Nephron (organoid): ENCODE measurements around the gene DUSP18.
"Not testable (repeated sequence)": the region's sequence is repeated elsewhere in the genome, so short reads cannot be mapped to it uniquely, and the experiment has no call there.

Source experiments
- H3K27ac Mint-ChIP-seq, 3 experiments: 2 replicates each; pipeline ENCODE4 v1.8.0; 2020; ENCODE audit warnings: mixed read lengths in 3 of 3, mild to moderate bottlenecking in 2 of 3, moderate library complexity in 1 of 3
- H3K27me3 Mint-ChIP-seq: 2 replicates; pipeline ENCODE4 v1.8.0; 2021; ENCODE audit warnings: low read depth, mild to moderate bottlenecking, moderate library complexity, mixed read lengths
- H3K36me3 Mint-ChIP-seq: 2 replicates; pipeline ENCODE4 v1.8.0; 2020; ENCODE audit warnings: low read depth, mixed read lengths
- H3K4me1 Mint-ChIP-seq: 2 replicates; pipeline ENCODE4 v1.8.0; 2020; ENCODE audit warnings: mixed read lengths
- H3K4me3 Mint-ChIP-seq, 3 experiments: 2 replicates each; pipeline ENCODE4 v1.8.0; 2020; ENCODE audit warnings: mild to moderate bottlenecking in 3 of 3, mixed read lengths in 3 of 3, moderate library complexity in 2 of 3
- H3K9me3 Mint-ChIP-seq: 2 replicates; pipeline ENCODE4 v1.8.0; 2020; ENCODE audit warnings: mixed read lengths
- CTCF ChIP-seq, 3 experiments: fragments of 200-600 bp; sonication (generic); IDR thresholded peaks; one replicate each; pipeline ENCODE4 v1.5.0; 2021; ENCODE audit warnings: antibody characterized with exemption in 3 of 3; ENCODE audit not compliant: unreplicated experiment in 3 of 3

Gene DUSP18

GRCh38 chr22:30667494-30668385 lies at the start of gene DUSP18:
DUSP18 (minus strand) TSS chr22:30667875; CDS start chr22:30664003, 3,872 bp downstream.
- Mint-ChIP-seq H3K4me3 (peak within 1 kb of the TSS; percentile 90 to 97 (median 95)), H3K4me1 (peaks cover 9% of the 10 kb centered on the region), H3K27me3 (peaks cover 32% of the 10 kb centered on the region), H3K36me3 (peaks cover 8% of the 10 kb centered on the region), H3K9me3 (no peaks in the 10 kb centered on the region), H3K27ac (peak within 1 kb of the TSS in 2 of 3 experiments; percentile 35 to 41)
- peak; percentile 26 to 41 (median 32) for TF ChIP-seq CTCF (IDR thresholded peaks at IDR 0.05; ENCODE audit: unreplicated experiment in 3 of 3)

- no peak for TF ChIP-seq CTCF (IDR thresholded peaks at IDR 0.05; ENCODE audit: unreplicated experiment in 3 of 3)
- H3K27ac Mint-ChIP-seq: no peak overlapping the region
- H3K27me3 Mint-ChIP-seq: no peaks in the 10 kb centered on the region
- no peaks in the 10 kb centered on the region for H3K36me3 Mint-ChIP-seq
- H3K4me1 Mint-ChIP-seq: no peaks in the 10 kb centered on the region
- H3K9me3 Mint-ChIP-seq: no peaks in the 10 kb centered on the region
- no peak overlapping the region for H3K4me3 Mint-ChIP-seq
These were observed 46.4 kb upstream of the DUSP18 start for GRCh38 chr22:30714062-30714461.

DNA sequence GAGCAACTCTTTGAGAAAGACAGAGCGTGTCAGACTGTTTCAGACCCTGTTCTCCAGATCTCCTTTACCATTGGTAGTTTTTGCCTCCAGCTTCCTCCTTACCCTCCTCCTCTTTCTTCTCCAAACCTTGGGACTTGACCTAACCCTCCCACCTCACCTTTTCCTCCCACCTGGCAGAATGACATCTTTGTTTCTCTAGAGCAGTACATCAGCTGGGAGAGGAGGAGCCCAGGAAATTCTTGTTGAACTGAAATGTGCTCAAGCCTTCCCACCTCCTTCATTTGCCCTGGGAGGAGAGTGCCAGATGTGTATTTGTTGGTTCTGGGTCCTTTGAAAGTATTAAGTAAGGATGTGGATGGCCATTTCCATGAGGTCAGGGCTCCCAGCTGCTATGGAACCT lies 44.4 kb upstream of the DUSP18 start:
- Mint-ChIP-seq H3K36me3 (no peaks in the 10 kb centered on the region), H3K4me3 (no peak overlapping the region), H3K27me3 (no peaks in the 10 kb centered on the region), H3K9me3 (no peaks in the 10 kb centered on the region), H3K4me1 (no peaks in the 10 kb centered on the region), H3K27ac (no peak overlapping the region)
- TF ChIP-seq CTCF (IDR thresholded peaks at IDR 0.05; ENCODE audit: unreplicated experiment in 3 of 3): no peak

DNA sequence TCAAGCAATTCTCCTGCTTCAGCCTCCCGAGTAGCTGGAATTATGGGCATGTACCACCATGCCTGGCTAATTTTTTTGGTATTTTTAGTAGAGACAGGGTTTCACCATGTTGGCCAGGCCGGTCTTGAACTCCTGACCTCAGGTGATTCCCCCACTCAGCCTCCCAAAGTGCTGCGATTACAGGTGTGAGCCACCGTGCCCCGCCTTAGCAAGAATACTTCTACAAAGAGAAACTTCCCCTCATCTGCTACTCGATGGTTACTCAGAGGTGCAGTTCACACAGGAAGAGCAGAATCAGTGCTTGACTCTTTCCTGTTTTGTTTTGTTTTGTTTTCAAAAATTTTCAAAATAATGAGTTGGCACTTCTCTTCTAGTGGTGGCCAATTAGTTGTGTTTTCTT lies 42.3 kb upstream of the DUSP18 start:
- not testable (repeated sequence) for H3K27ac Mint-ChIP-seq, H3K9me3 Mint-ChIP-seq, H3K4me1 Mint-ChIP-seq, H3K36me3 Mint-ChIP-seq, H3K4me3 Mint-ChIP-seq, H3K27me3 Mint-ChIP-seq

- Mint-ChIP-seq H3K9me3 (no peaks in the 10 kb centered on the region), H3K27me3 (peaks cover 8% of the 10 kb centered on the region), H3K27ac (no peak overlapping the region), H3K4me1 (no peaks in the 10 kb centered on the region), H3K36me3 (no peaks in the 10 kb centered on the region), H3K4me3 (no peak overlapping the region)
- TF ChIP-seq CTCF (IDR thresholded peaks at IDR 0.05; ENCODE audit: unreplicated experiment in 3 of 3): no peak
These were observed 38.3 kb upstream of the DUSP18 start for GRCh38 chr22:30705710-30706651.

DNA sequence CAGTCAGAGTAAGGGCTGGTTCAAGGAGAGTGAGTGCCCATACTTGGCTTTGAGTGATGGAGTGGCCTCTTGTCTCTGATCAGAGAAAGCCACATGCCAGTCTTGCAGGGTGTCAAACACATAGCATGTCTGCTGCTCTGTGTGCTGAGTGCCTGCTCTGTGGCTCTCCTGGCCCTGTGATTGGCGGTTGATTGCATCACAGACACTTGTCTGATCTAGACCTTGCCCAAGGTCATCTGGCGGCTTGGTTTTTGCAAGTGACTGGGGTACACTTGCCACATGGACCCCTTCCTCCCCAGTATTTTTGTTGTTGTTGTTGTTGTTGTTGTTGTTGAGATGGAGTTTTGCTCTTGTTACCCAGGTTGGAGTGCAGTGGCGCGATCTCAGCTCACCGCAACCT lies 37.3 kb upstream of the DUSP18 start:
- Mint-ChIP-seq H3K36me3 (no peaks in the 10 kb centered on the region), H3K27ac (no peak overlapping the region), H3K4me3 (no peak overlapping the region), H3K9me3 (no peaks in the 10 kb centered on the region), H3K4me1 (no peaks in the 10 kb centered on the region), H3K27me3 (peaks cover 8% of the 10 kb centered on the region)
- TF ChIP-seq CTCF (IDR thresholded peaks at IDR 0.05; ENCODE audit: unreplicated experiment in 3 of 3): no peak
